Activated CD4-positive, alpha-beta T cell treated with anti-CD3 and anti-CD28 coated beads, Interleukin-2, amount 50 U/mL, for 1 hour (primary cell): ENCODE results near the gene TAF1.
"Not testable (repeated sequence)": the region's sequence is repeated elsewhere in the genome, so short reads cannot be mapped to it uniquely, and the experiment has no call there.

ENCODE experiments used
- DNase-seq: peaks from one replicate; pipeline ENCODE4 v3.0.0-alpha.2; 2020

The TAF1 gene

GRCh38 chrX:71439896-71440295 lies 73.7 kb downstream of the TAF1 start:
- DNase-seq, result no peak

- no peak for DNase-seq
Measured at GRCh38 chrX:71440401-71440800, 74.2 kb downstream of the TAF1 start.

GRCh38 chrX:71441809-71442208 lies 75.7 kb downstream of the TAF1 start:
- not testable (repeated sequence) for DNase-seq

GRCh38 chrX:71450433-71451106 lies 84.4 kb downstream of the TAF1 start:
- no peak for DNase-seq

- DNase-seq, result not testable (repeated sequence)
Measured at GRCh38 chrX:71451518-71451917, 85.4 kb downstream of the TAF1 start.

GRCh38 chrX:71453056-71453455 lies 86.9 kb downstream of the TAF1 start:
- no peak for DNase-seq

- no peak for DNase-seq
Measured at GRCh38 chrX:71454222-71454621, 88.1 kb downstream of the TAF1 start.

- DNase-seq, result no peak
Measured at GRCh38 chrX:71458866-71459265, 92.7 kb downstream of the TAF1 start.

- no peak for DNase-seq
Measured at GRCh38 chrX:71464968-71465367, 98.8 kb downstream of the TAF1 start.

GRCh38 chrX:71466979-71467523 lies 100.9 kb downstream of the TAF1 start:
- DNase-seq, result no peak

GRCh38 chrX:71475785-71476540 lies 109.8 kb downstream of the TAF1 start:
- no peak for DNase-seq

- DNase-seq, result no peak
Measured at GRCh38 chrX:71482228-71482958, 116.2 kb downstream of the TAF1 start.

- DNase-seq, result no peak
Measured at GRCh38 chrX:71487814-71488213, 121.7 kb downstream of the TAF1 start.

- no peak for DNase-seq
Measured at GRCh38 chrX:71489540-71489939, 123.4 kb downstream of the TAF1 start.

- DNase-seq, result peak; percentile 35
Measured at GRCh38 chrX:71492231-71493065, 126.3 kb downstream of the TAF1 start.

- DNase-seq, result no peak
Measured at GRCh38 chrX:71493111-71493613, 127.0 kb downstream of the TAF1 start.

- DNase-seq, result not testable (repeated sequence)
Measured at GRCh38 chrX:71495979-71496378, 129.8 kb downstream of the TAF1 start.

GRCh38 chrX:71496476-71496875 lies 130.3 kb downstream of the TAF1 start:
- no peak for DNase-seq

- not testable (repeated sequence) for DNase-seq
Measured at GRCh38 chrX:71502080-71502479, 135.9 kb downstream of the TAF1 start.

GRCh38 chrX:71504346-71504745 lies 138.2 kb downstream of the TAF1 start:
- no peak for DNase-seq

GRCh38 chrX:71509289-71509688 lies 143.1 kb downstream of the TAF1 start:
- no peak for DNase-seq

GRCh38 chrX:71510161-71510560 lies 144.0 kb downstream of the TAF1 start:
- DNase-seq, result no peak
